DOHH2 (cell line): ENCODE results near the gene NPR2.

Experiments
- EZH2phosphoT487 ChIP-seq: fragments of 200-600 bp; sonication (generic); IDR thresholded peaks from 2 replicates; pipeline ENCODE4 v1.6.1; 2017; ENCODE audit warnings: borderline replicate concordance, mild to moderate bottlenecking, antibody characterized with exemption, low read length, moderate library complexity, mixed read lengths
- TF ChIP-seq, protein P1 (sequence below): fragments of 200-600 bp; sonication (generic); IDR thresholded peaks from one replicate; pipeline ENCODE4 v1.5.1; 2014; ENCODE audit warnings: antibody characterized with exemption, mild to moderate bottlenecking, low read depth, low read length; ENCODE audit not compliant: poor library complexity, severe bottlenecking

DNA sequence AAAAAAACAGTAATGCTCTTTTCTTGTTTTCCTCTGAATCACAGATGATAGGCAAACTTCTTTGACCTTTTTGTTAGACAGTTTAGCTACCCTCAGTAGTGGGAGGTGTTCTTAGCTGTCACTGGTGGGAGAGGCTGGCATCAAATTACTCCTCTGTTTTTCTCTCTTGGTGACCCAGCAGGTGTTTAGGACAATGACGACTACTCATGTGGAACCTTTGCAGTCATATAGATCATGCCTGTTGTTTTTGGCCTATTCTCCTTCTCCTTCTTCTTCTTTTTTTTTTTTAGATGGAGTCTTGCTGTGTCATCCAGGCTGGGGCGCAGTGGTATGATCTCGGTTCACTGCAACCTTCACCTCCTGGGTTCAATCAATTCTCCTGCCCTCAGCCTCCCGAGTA, 15.4 kb upstream of the NPR2 start:
- no peak for TF ChIP-seq EZH2phosphoT487
- TF ChIP-seq, protein P1, sequence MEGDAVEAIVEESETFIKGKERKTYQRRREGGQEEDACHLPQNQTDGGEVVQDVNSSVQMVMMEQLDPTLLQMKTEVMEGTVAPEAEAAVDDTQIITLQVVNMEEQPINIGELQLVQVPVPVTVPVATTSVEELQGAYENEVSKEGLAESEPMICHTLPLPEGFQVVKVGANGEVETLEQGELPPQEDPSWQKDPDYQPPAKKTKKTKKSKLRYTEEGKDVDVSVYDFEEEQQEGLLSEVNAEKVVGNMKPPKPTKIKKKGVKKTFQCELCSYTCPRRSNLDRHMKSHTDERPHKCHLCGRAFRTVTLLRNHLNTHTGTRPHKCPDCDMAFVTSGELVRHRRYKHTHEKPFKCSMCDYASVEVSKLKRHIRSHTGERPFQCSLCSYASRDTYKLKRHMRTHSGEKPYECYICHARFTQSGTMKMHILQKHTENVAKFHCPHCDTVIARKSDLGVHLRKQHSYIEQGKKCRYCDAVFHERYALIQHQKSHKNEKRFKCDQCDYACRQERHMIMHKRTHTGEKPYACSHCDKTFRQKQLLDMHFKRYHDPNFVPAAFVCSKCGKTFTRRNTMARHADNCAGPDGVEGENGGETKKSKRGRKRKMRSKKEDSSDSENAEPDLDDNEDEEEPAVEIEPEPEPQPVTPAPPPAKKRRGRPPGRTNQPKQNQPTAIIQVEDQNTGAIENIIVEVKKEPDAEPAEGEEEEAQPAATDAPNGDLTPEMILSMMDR = no peak
